ENCODE results near the gene CAMK1. TPM values are rescaled to one million over a fixed set of nuclear protein-coding genes. Genes with fewer than 3 reads are reported as not detected.

The CAMK1 gene
- total and polyA plus RNA-seq, 9 of the 15 experiments (the other 6 are each of a cell fraction or from before 2014, with no cell fraction given), result 0.23 to 10.7 (median 6.0) TPM

DNA sequence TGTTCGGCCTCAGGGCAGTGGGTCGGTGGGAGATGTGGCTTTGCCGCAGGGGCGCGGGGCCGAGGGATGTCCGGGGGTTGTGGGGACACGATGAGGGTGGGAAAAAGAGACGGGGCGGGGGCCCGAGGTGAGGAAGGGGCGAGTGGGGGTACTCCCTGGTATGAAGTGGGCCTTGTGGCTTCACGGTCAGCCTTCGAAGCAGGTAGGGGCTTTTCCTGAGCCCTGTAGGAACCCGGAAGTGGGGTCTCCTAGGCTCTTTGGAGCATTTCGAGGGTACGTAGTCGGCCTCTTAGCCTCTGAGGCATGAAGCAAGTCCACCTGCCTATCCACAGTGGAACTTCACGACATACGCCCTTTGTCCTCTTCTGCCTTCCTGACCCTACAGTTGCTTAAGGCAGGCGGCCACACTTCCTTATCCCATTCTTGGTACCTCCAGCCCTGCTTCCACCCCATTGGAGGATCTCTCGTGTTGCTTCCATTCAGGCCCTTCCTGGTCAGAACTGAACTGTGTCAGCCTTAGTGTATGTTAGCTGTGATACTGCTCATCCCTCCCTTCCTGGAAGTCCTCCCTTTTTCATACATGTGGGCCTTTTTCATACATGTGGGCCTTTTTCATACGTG, 23.5 kb upstream of the CAMK1 start (continued):
- TF ChIP-seq RBFOX2 (IDR thresholded peaks at IDR 0.05; ENCODE audit: low read depth, low read length) (no peak; the same call in none of the 2 replicates), HDAC1 (IDR thresholded peaks at IDR 0.05) (peak; percentile 85 to 91), ZC3H11A (IDR thresholded peaks at IDR 0.05; ENCODE audit: low read depth, low read length) (no peak), HNRNPLL (IDR thresholded peaks at IDR 0.05; ENCODE audit: low read depth, low read length, poor library complexity, severe bottlenecking) (no peak), TGIF2 (CRISPR knock-in tag; IDR thresholded peaks at IDR 0.05) (no peak), C11orf30 (IDR thresholded peaks at IDR 0.05; ENCODE audit: low read depth) (peak; percentile 31; the same call in 1 of the 2 replicates), PHF20 (IDR thresholded peaks at IDR 0.05; ENCODE audit: partially characterized antibody) (peak; percentile 95), FOXP1 (CRISPR knock-in tag; IDR thresholded peaks at IDR 0.05) (peak; percentile 44; the same call in 1 of the 2 replicates), ZSCAN29 (IDR thresholded peaks at IDR 0.05) (no peak), ILF3 (IDR thresholded peaks at IDR 0.05; ENCODE audit: borderline replicate concordance) (no peak), SNIP1 (IDR thresholded peaks at IDR 0.05; ENCODE audit: low read depth) (no peak), MAZ (CRISPR knock-in tag; conservative IDR thresholded peaks at IDR 0.05 in 1 of 2, IDR thresholded peaks at IDR 0.05 in 1 of 2) (no peak), ZNF785 (CRISPR knock-in tag; IDR thresholded peaks at IDR 0.05) (no peak), EP400 (IDR thresholded peaks at IDR 0.05) (peak; percentile 7; the same call in 1 of the 2 replicates)
- TF ChIP-seq, protein P1, sequence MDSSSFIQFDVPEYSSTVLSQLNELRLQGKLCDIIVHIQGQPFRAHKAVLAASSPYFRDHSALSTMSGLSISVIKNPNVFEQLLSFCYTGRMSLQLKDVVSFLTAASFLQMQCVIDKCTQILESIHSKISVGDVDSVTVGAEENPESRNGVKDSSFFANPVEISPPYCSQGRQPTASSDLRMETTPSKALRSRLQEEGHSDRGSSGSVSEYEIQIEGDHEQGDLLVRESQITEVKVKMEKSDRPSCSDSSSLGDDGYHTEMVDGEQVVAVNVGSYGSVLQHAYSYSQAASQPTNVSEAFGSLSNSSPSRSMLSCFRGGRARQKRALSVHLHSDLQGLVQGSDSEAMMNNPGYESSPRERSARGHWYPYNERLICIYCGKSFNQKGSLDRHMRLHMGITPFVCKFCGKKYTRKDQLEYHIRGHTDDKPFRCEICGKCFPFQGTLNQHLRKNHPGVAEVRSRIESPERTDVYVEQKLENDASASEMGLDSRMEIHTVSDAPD (CRISPR knock-in tag; IDR thresholded peaks at IDR 0.05), result no peak
- TF ChIP-seq, protein P2, sequence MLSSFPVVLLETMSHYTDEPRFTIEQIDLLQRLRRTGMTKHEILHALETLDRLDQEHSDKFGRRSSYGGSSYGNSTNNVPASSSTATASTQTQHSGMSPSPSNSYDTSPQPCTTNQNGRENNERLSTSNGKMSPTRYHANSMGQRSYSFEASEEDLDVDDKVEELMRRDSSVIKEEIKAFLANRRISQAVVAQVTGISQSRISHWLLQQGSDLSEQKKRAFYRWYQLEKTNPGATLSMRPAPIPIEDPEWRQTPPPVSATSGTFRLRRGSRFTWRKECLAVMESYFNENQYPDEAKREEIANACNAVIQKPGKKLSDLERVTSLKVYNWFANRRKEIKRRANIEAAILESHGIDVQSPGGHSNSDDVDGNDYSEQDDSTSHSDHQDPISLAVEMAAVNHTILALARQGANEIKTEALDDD (IDR thresholded peaks at IDR 0.05), result no peak; the same call in 1 of the 2 replicates
- TF ChIP-seq, protein P3, sequence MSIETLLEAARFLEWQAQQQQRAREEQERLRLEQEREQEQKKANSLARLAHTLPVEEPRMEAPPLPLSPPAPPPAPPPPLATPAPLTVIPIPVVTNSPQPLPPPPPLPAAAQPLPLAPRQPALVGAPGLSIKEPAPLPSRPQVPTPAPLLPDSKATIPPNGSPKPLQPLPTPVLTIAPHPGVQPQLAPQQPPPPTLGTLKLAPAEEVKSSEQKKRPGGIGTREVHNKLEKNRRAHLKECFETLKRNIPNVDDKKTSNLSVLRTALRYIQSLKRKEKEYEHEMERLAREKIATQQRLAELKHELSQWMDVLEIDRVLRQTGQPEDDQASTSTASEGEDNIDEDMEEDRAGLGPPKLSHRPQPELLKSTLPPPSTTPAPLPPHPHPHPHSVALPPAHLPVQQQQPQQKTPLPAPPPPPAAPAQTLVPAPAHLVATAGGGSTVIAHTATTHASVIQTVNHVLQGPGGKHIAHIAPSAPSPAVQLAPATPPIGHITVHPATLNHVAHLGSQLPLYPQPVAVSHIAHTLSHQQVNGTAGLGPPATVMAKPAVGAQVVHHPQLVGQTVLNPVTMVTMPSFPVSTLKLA (conservative IDR thresholded peaks at IDR 0.05), result peak in 1 of 2 experiments; percentile 25; a peak in 2 of 4 replicates
- TF ChIP-seq, protein P4, sequence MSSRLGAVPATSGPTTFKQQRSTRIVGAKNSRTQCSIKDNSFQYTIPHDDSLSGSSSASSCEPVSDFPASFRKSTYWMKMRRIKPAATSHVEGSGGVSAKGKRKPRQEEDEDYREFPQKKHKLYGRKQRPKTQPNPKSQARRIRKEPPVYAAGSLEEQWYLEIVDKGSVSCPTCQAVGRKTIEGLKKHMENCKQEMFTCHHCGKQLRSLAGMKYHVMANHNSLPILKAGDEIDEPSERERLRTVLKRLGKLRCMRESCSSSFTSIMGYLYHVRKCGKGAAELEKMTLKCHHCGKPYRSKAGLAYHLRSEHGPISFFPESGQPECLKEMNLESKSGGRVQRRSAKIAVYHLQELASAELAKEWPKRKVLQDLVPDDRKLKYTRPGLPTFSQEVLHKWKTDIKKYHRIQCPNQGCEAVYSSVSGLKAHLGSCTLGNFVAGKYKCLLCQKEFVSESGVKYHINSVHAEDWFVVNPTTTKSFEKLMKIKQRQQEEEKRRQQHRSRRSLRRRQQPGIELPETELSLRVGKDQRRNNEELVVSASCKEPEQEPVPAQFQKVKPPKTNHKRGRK (tag; IDR thresholded peaks at IDR 0.05), result no peak
- TF ChIP-seq, protein P5, sequence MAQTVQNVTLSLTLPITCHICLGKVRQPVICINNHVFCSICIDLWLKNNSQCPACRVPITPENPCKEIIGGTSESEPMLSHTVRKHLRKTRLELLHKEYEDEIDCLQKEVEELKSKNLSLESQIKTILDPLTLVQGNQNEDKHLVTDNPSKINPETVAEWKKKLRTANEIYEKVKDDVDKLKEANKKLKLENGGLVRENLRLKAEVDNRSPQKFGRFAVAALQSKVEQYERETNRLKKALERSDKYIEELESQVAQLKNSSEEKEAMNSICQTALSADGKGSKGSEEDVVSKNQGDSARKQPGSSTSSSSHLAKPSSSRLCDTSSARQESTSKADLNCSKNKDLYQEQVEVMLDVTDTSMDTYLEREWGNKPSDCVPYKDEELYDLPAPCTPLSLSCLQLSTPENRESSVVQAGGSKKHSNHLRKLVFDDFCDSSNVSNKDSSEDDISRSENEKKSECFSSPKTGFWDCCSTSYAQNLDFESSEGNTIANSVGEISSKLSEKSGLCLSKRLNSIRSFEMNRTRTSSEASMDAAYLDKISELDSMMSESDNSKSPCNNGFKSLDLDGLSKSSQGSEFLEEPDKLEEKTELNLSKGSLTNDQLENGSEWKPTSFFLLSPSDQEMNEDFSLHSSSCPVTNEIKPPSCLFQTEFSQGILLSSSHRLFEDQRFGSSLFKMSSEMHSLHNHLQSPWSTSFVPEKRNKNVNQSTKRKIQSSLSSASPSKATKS (CRISPR knock-in tag; IDR thresholded peaks at IDR 0.05), result no peak
- TF ChIP-seq, protein P6, sequence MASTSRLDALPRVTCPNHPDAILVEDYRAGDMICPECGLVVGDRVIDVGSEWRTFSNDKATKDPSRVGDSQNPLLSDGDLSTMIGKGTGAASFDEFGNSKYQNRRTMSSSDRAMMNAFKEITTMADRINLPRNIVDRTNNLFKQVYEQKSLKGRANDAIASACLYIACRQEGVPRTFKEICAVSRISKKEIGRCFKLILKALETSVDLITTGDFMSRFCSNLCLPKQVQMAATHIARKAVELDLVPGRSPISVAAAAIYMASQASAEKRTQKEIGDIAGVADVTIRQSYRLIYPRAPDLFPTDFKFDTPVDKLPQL (IDR thresholded peaks at IDR 0.05; ENCODE audit: extremely low read depth, insufficient read length), result no peak
